Activated CD4-positive, alpha-beta T cell treated with anti-CD3 and anti-CD28 coated beads, Interleukin-2, amount 50 U/mL, for 24 hours (primary cell): ENCODE measurements around the gene SULT1A1.

ENCODE experiments used
- DNase-seq, 2 donors: peaks; one replicate each; pipeline ENCODE4 v3.0.0-alpha.2; 2020; ENCODE audit warnings: low read depth in 1 of 2, low spot score in 1 of 2

The SULT1A1 gene

DNA sequence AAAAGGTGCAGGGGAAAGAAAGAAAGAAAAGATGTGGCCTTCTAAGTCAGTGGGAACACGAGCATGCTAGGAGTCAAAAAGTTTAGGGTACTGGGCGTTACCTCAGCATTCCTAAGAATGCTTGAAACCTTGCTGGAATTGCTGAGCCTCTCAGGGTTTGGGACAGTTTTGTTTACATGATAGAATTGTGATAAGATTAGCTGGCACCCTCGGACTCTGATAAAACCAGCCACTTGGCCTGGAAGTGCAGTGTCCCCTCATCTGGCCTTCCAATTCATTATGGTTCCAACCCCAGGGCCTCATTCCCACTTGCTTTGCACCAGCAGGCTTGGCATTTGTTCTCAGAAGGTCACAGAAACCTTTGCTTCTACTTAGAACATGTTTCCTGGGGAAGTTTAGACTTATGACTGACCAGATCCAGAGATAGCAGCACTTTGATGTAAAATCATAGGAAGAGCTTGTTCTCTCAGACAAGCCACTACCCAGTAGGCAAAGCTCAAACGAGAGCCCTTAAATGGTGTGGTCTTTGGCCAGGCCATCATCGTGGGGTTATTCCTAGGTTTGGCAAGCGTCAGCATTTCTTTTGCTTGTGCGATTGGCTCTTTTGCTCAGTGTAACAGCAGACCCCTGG lies 48.2 kb downstream of the SULT1A1 start:
- DNase-seq: no peak

DNA sequence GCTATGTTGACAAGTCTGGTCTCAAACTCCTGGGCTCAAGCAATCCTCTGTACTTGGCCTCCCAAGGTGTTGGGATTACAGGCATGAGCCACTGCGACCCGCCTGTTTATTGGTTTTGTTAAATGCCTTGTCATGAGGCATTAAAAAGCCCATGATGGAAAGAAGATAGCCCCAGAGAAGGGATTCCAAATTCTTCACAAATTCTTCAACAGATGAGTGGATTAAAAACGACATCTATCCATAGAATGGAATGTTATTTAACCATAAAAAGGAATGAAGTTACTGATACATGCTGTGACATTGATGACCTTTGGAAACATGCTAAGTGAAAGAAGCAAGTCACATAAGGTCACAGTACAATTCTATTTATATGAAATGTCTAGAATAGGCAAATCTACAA lies 51.4 kb downstream of the SULT1A1 start:
- DNase-seq: no peak

DNA sequence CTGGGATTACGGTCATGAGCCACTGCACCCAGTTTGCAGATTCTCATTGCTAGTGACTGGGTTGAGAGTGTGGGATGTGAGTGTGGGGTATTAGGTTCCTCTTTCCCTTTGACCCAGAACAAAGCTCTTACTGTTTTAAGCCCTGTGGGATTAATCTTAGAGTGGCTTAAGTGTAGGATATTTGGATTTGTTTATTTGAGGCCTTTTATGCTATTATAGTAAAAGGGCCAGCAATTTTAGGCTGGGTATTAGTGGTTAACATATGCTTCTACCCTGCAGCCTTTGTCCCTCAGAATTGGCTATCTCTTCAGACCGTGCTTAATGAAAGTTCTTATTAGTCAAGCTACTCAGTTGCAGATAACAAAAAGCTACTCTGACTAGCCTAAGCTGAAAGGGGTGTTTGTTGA lies 52.9 kb downstream of the SULT1A1 start:
- DNase-seq: no peak

DNA sequence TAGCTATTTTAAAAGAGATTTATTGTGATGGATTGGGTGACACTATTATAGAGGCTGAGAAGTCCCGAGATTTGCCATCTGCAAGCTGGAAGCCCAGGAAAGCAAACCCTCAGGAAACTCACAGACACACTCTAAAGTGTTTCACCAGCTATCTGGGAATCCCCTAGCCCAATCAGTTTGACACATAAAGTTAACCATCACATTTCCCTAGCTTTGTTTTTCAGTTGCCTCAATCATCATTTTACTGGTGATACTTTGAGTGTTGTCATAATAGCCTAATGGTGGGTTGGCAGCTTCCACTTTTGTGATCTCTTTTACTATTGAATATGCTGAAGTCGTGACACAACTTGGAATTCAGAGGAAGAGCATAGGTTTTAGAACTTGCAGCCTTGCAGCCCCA lies 54.3 kb downstream of the SULT1A1 start:
- no peak for DNase-seq
